NK-92 (cell line): ENCODE results near the gene ERBB4.

Experiments used
- DNase-seq: peaks from one replicate; lab custom pipeline; 2025; ENCODE audit not compliant: unreplicated experiment; lab: John Stamatoyannopoulos, UW

The ERBB4 gene

DNA sequence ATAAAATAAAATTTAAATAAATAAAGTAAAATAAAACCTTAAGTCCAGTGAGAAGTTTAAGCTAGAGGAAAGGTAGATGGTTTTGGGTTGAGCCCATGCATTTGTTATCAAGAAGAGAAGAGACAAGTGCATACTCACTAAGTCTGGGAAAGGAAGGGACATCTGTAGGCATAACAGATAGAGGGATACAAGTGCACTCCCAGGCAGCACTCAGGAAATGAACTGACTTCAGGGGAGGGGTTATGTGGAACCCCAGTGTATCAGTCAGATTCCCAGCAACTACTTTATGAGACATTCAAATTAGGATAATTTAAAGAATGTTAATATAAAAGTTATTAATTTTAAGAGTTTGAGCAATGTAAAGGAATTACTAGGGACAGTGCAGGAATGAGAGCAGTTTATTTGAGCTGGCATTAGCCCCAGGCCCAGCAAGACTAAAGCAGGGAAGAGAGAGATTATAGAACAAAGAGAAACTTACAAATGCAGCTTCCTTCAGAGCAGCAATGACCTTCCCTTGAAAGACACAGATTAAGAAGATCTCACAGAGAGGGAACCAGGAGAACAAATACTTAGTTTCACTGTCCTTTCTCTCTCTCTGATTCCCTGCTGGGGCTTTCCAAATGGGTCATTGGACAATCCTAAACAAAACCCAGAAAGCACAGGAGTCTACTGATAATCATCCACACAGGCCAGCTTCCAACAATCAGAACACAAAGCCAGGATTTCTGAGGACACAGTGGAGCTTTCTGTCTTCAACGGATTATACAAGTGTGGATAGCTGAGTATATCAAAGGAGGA, 109.7 kb downstream of the ERBB4 start:
- no peak for DNase-seq

DNA sequence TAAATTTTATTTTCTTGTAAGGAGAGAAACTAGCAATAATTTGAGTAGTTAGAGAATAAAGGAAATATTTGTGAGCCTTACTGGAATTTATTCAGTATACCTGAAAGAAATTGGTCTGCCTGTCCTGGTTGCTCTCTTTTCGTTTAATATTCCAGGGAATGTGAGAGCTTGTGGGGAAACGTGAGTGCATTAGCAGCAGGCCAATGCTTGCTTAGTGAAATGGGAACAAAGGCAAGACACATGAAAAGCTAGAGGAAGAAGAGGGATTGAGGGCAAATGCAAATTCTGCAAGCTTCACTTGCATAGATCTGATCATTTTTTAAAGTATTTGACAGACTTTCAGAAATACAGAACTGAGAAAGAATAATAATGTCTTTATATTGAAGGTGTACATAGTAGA, 111.0 kb downstream of the ERBB4 start:
- DNase-seq, result no peak

DNA sequence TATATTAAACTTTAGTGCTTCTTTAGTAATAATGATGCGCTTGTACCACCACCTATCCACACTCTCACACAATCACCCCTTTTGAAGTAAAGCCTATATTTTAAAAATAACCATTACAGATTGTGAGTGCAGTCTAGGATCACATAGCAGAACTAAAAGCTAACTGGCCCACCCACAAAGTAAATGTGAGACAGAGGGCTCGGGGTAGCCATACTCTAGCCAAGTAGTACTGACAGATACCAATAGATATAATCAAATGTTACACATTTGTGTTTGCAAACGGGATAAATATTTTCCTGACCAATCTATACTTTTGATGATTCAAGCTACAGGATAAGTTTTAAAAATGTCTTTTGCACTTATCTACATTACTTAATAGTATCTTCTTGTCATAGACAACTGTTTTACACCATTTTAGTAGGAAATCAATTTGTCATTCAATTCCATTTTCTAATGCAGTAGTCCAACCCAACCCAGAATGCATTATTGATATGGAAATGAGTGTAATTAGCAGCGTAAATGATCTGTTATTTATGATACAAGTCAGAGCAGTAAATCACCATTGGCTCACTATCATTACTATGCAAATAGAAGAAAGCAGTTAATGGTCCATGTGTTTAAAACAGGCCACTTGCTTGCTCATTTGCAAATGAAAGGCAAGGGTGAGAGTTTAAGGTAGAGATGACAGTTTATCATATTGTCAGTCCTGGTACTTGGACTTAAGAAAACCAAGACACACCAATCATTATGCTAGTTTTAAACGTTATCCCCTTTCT, 111.8 kb downstream of the ERBB4 start:
- no peak for DNase-seq

DNA sequence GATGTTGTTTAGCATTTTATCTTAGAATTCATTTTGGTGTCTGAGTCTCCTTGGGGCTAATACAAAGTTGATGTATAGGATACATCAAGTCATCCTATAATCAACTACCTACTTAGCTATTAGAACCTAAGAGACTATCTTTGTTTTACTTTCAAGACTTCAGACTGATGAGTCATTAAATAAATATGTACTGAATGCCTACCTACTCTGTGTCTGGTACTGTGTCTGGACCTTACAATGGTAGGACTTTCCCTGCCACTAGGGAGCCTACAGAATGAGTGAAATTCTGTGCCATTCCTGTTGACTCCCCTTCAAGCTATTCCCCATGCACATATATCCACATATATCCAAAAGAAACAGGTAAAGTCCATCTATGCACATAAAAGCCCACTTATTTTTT, 114.5 kb downstream of the ERBB4 start:
- DNase-seq, result no peak

DNA sequence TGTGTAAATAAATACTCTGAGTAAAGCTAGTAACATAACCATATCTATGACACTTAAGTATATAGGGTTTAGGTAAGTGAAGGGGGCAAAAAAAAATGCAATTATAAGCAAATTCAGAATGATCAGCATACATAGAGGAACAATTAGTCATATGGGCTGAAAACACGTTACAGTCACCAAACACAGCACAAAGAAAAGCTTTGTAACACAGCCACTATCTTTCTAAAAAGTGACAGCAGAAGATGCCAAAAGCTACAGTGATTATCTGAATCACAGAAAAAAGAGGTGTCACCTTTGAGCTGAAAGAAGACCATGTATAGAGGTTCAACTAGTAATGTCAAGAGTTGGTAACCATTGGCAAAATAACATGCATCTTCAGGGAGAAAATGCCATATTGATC, 115.5 kb downstream of the ERBB4 start:
- DNase-seq, result no peak

DNA sequence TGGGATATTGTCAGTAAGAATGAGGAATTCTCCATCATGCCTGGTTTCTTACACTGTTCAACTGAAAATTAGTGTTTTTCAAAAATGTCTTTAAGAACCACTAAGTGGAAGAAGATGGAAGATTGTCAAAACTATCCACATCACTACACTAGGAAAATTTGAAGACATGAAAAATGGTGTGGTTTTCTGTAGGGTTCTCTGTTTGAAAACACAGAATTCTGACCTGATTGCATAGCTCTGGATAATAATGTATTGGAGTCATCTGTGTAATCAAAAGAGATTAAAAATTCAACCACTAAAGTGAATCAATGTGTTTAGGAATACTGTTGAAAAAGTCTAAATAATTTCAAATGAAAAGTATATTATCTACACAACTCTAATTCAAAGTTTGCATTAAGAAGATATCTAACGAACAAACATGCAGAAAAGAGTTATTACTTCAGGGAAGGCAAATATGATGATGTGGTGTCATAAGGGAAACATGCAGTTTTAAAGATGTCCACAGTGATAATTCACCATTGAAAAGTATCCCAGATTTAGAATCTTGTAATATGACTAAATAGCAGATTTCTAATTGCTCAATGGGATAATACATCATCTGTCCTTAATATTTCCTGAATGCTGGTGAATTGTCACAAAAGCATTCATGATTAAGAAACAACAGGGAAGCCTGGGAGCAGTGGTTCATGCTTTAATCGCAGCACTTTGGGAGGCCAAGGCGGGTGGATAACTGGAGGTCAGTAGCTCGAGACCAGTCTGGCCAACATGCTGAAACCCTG, 116.9 kb downstream of the ERBB4 start:
- DNase-seq, result no peak

DNA sequence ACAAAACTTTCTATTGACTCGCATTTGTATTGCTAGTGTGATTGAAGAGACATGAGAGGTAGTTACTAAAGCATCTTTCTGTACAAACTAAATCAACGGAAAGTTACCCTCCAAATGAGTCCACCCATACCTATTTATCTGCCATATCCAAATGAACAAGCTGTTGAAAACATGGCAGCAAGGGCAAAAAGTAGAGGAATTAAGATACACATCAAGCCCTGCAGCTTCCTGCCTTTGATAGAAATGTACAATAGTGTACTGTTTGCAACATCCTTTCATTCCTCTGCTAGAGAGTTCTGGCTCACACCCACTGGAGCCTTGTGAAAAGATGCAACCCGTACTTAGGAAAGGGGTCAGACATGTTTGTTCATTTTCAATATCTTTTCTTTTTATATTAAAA, 122.5 kb downstream of the ERBB4 start:
- DNase-seq, result no peak

DNA sequence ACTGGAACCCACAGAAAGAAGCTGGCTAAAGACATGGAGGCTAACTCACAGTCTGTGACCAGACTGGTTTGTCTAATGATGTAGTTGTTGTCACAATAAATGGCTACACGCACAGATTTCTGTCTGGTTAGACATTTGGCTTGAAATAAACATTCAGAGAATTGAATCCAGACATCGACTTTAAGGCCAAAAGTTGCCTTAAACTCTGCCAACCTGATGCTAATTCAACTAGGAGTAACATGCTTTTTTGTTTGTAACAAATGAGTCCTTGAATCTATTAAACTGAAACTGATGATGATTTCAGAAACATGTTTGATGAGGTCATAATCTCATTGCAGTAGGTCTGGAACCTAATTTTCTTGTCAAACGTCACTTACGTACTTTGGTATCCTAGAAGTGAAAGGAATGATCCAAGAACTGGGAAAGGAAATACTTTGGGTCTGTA, 123.8 kb downstream of the ERBB4 start:
- no peak for DNase-seq

DNA sequence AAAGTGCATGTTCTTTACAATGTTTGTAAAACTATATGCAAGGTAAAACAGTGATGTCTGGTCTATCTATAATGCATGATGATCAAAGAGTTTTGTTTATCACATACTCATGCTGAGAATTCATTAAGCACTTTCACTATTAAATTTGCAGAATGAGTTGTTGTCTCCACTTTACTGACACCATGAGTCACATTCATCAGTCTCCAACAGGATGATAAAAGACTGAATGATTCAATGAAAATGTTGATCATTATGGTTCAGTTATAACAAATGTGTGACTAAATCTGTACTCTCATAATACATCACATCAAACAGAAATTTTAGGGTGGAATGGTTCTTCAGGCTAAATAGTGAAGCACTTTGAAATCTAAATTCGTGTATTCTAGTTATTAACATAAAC, 129.0 kb downstream of the ERBB4 start:
- no peak for DNase-seq

DNA sequence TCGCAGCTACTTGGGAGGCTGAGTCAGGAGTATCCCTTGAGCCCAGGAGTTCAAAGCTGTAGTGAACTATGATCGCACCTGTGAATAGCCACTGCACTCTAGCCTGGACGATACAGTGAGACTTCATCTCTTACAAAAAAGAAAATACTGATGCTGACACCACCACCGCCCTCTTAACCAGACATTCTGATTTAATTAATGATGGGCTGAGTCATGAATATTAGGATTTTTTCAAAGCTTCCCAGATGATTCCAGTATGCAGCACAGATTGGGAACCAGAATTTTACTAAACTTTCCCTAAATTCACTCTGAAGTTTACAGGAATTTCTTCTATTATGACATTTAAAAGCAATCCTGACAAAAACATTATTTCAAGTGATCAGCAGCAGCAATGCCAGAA, 130.1 kb downstream of the ERBB4 start:
- no peak for DNase-seq

DNA sequence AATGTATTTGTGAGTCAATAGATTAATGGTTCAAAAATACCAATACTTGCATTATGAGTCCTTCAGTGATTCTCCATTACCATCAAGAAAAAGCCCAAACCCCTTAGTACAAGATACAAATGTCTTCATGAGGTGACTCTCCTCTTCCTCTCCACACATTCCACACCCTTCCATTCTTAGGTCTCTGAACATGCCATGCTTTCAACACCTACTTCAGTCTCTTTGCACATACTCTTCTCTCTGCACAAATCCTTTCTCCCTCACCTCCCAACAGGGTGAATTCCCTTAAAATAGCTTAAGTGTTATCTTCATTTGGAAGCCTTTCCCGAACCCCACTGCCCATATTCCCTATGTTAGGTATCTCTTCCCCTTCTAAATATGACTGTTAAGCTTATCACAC, 131.9 kb downstream of the ERBB4 start:
- no peak for DNase-seq

DNA sequence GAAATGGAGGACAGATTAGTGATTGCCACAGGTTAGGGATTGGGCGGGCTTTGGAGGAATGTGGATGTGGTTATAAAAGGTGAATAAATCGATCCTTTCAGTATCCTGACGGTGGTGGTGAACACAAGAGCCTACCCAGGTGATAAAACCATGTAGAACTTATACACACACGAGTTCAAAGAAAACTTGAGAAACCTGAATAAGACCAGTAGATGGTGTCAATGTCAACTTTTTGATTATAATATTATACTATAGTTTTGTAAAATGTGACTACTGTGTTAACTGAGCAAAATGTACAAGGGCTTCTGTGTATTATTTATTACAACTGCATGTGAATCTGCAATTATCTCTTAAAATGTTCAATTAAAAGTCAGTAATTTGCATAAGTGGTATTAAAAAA, 136.3 kb downstream of the ERBB4 start:
- no peak for DNase-seq

DNA sequence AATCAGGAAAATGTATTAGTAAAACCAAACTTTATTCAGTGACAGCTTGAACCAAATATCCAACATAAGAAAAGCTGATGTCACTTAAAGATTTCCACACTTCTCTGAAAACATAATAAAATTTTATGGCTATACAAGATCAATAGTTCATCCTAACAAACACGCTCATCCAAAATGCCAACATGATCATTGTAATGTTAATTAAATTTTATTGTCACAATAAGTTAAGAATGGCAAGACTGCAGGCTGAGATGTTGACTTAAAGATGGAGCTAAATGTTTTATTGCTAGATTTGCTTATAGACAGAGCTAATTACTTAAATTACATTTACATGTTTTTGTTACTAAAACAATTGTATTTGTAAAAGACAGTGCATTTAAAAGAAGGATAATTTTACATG, 140.3 kb downstream of the ERBB4 start:
- DNase-seq, result no peak

DNA sequence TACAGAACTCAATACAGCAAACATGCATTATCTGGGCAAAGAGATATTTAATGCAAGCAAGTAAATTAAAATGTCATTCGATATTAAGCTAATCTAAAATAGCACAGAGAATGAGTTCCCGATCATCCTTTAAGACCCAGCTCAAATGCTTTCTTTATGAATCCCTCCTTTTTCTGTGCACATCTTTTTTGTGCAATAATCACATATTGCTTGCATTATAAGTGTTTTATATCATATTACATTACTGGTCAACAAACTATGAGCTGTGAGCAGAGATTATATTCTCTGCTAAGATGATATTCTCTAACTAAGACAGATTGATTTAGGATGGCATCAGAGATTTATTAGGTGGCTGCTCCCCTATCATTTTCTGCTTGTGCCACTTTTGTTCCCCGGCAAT, 146.1 kb downstream of the ERBB4 start:
- DNase-seq, result no peak

DNA sequence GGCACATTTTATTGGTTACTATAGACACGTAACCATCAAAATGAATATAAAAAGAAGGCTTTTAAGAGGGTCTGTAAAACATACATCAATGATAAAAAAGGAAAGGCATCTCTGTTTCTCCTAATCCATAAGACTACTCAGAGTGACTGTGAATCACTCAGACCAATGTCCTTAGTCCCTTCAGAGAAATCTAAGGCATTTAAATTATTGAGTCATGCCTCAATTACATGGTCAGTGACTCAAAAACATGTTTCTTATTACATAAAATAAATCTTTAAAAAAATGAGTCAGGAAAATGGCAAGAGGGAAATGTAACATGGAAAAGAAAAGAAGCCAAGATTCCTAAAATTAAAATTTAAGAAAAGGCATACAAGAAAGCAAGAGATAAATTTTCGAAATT, 146.6 kb downstream of the ERBB4 start:
- no peak for DNase-seq

DNA sequence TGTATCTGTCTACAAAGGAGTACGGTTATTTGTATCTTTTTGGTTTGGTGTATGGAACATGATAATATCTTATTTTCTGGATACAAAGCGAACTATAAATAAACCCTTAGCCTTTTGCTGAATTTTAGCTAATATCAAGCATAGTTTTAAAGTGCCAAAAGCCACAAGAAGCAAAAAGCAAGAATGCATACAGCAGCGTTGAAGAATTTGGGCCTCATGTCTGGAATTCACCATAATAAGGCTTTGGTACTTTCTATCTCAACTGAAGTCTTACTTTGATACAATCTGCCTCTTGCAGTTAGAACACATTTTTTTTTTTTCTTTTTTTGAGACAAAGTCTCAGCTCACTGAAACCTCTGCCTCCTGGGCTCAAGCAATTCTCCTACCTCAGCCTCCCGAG, 151.5 kb downstream of the ERBB4 start:
- no peak for DNase-seq

DNA sequence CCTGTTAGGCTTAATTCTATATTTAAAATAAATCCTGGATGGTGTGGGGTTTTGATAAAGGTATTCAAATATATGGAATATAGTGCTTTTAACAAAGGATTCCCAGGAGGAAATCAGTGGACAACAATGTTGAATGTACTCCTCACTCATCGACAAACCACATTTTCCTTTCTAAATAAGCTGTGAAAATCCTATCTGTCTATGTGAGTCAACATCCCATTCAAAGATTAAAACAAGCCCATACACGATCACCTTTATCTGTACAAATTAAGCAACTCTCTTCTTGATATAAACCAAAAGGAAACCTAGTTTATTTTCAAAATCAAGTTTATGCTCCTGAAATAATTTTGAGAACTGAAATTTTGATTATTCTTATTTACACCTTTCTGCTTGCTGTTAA, 153.4 kb downstream of the ERBB4 start:
- no peak for DNase-seq

DNA sequence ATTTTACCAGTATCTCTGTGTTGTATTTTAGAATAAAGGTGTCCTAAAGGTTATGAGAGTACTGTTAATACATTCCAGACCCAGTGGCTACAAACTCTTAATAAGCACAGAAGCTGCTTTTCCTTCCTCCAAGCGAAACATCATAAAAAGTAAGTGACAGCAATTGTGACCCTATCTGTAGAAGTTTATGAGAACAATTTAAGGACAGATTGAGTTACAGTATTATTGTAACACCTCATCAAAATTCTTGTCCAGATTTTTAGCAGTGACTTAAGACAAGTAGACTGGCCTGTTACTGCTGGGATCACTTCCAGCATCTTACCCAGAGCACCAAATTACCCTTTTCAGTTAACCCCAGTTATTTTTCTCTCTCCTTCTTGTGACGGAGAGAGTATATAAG, 154.6 kb downstream of the ERBB4 start:
- no peak for DNase-seq

DNA sequence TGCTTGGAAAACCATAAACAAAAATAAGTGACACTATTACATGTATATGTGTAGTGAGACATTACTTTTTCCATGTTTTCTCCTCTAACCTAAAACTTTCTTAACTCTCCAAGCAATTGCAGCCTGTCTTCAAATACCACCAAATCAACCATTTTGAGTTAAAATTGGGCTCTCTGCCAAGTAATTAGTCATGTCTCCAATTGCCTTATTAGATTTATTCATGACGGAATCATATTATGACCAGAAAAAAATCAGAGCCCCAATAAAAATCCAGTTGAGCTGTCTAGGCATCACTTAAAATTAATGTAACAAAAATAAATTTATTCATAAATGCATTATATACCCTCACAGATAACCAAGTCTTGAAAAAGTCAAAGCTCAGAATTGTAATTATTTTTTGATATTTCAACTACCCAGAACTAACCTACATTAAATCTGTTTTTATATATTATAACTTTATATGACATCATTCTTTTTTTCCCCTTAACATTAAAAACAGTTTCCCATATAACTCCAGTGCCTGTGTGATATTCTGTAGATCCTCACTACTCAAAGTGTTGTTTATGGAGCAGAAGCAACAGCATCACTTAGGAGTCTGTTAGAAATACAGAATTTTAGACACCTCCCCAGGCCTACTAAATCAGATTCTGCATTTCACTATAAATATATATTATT, 157.0 kb downstream of the ERBB4 start:
- DNase-seq, result no peak

DNA sequence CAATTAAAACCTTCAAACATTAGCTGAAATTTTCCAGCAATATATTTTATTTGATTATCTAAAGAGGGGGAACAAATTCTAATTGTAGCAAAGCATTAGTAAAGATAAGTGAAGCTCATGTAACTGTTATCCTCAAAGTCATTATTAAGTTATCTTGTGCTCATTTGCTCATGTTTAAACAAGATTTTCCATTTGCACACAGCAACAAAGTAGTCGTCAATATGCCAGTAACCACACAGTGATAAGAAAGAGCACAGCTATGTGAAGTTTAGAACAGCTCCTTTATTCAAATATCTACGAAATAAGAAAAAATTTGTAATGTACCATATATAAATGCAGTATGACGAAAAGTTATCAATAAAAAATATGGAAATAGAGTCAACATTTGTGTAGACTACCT, 159.5 kb downstream of the ERBB4 start:
- no peak for DNase-seq

DNA sequence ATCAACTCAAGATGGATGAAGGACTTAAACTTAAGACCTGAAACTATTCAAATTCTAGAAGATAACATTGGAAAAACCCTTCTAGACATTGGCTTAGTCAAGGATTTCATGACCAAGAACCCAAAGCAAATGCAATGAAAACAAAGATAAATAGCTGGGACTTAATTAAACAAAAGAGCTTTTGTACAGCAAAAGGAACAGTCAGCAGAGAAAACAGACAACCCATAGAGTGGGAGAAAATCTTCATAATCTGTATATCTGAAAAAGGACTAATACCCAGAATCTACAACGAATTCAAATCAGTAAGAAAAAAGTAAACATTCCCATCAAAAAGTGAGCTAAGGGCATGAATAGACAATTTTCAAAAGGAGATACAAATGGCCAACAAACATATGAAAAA, 171.2 kb downstream of the ERBB4 start:
- DNase-seq, result no peak
